GM13976 (cell line): ENCODE results near the gene CCNH.

Source experiments
- DNase-seq: peaks from one replicate; pipeline ENCODE4 v3.0.0; 2012; ENCODE audit warnings: low spot score
- in situ Hi-C: fragments of 300-500 bp; cut with MboI; formaldehyde crosslinking; loops from one replicate; pipeline ENCODE4 v1.12.0; 2022; ENCODE audit warnings: low sequenced_read_pairs, mixed read lengths, inconsistent platforms; ENCODE audit not compliant: unreplicated experiment
- TF ChIP-seq, protein P1 (sequence below): IDR thresholded peaks from 2 replicates; pipeline ENCODE4 v1.5.1; 2012; ENCODE audit warnings: borderline replicate concordance, mild to moderate bottlenecking; ENCODE audit not compliant: insufficient read depth; ENCODE audit errors: extremely low read depth, missing control alignments, control extremely low read depth

CCNH gene

DNA sequence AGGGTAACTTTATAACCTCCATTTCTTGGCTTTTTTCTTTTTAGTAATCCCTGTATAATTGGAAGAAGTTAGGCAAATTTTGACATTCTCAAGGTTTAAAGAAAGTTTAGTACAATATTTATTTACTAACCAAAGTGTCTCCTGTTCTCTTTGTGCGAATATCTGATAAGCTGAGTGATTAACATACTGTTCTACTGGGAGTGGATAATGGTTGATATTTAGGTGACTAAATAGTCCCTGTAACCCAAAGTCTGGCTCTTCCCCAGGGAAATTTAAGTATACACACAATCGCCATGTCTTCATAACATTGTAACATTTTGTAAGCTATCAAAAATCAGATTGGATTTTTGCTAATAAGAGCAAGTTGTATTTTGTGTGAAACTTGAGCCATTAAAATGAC is 40.0 kb downstream of the CCNH start:
- no peak for DNase-seq
- in situ Hi-C loops: no loop called here
- TF ChIP-seq, protein P1, sequence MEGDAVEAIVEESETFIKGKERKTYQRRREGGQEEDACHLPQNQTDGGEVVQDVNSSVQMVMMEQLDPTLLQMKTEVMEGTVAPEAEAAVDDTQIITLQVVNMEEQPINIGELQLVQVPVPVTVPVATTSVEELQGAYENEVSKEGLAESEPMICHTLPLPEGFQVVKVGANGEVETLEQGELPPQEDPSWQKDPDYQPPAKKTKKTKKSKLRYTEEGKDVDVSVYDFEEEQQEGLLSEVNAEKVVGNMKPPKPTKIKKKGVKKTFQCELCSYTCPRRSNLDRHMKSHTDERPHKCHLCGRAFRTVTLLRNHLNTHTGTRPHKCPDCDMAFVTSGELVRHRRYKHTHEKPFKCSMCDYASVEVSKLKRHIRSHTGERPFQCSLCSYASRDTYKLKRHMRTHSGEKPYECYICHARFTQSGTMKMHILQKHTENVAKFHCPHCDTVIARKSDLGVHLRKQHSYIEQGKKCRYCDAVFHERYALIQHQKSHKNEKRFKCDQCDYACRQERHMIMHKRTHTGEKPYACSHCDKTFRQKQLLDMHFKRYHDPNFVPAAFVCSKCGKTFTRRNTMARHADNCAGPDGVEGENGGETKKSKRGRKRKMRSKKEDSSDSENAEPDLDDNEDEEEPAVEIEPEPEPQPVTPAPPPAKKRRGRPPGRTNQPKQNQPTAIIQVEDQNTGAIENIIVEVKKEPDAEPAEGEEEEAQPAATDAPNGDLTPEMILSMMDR: no peak

DNA sequence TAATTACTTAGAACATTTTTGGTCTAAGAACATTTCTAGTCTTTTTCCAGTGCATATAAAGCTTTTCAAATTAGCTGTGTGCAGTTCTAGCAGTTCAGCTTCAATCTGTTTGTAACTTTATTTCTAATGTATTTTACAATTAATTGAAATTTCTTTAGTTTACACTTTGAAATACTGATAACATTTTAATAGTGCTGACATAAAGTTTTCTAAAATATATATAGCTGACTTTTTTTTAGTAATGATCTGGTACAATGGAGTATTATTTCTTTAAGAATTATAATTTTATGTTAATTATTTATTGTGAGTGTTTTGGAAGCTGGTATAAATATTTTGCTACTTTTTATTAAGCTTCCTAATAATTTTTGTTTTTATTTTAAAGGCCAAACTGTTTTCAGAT is 43.3 kb downstream of the CCNH start:
- DNase-seq: no peak
- in situ Hi-C loops: no loop called here
- TF ChIP-seq, protein P1: no peak

DNA sequence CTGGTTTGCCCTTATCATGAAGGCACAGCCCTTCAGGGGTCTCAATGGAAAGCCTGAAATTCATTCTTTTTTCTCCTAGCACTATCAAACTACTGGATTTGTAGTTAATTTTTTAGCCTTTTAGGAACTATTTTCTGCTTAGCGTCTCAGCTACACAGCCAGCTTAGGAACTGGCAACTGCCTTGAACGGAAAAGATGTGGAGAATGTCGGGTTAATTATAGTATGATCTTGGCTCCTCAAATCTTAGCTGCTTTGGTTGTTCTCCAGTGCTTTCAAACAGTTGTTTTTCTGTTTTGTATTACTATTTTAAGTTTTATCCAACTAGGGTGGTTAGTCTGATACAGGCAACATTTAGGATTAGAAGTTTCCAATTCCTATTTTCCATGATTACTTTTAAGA is 44.1 kb downstream of the CCNH start:
- no peak for DNase-seq
- in situ Hi-C loops: no loop called here
- TF ChIP-seq, protein P1: no peak

DNA sequence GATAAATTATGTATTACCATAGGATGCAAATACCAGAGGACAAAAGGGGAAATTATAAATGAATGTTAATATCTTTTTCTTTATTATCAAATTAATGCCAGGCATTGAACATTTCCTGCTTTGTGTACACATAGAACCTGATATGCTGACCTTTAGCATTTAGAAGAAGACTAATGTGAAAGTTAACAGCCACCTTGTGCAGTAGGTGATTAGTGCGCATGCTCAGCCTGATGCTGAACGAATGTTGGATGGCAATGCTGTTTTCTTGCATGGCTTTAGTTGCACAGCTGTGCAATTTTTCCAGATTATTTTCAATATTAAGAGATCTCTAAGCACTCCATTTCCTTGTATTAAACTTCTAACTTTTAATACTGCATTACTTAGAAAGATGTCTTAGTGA is 45.5 kb downstream of the CCNH start:
- DNase-seq: no peak
- in situ Hi-C loops: no loop called here
- TF ChIP-seq, protein P1: no peak

DNA sequence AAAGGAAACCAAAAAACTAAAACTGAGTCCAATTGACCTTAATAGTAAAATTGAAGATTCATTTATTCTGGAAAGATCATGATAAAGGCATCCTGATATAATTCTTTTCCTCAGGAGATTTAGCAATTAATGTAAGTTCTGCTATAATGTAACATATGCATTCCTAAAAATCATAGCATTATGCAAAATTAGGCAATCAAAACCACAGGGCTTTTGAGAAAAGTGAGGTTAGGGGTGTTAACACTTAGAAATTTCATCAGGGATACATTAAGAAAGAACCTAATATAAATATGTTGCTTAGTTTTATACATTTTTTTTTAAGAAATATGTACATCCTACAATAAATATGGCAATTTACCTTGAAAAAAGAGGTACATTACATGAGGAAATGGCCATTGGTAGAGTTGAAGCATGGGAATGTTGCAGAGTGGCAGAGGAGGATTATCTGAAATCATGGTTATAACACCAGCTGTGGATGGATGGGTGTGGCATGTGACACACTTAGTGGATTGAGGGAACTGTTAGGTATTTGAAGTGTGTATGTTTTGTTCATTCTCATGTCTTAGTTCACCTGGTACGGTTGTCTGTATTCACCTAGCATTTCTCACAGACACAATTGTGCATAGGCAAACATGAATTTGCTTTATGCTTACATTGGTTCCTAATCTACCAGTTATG is 51.1 kb downstream of the CCNH start:
- in situ Hi-C loops: no loop called here
- TF ChIP-seq, protein P1: no peak
- DNase-seq: no peak

DNA sequence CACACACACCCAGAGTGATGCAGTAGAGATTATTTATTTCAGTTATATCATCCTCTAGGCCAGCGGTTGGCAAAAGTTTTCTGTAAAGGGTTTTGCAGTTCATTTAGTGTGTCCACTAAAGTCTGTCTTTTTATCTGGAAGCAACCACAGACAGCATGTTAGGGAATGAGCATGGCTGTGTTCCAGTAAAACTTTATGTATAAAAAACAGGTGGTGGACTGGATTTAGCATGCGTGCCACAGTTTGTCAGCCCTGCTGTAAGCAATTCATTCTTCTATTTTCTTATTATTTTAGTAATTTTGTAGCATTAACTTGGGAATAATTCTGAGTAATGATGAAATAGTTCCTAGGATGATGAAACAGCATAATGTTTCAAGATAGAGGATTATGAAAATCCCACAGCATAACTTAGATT is 51.7 kb downstream of the CCNH start:
- no peak for DNase-seq
- in situ Hi-C loops: no loop called here
- TF ChIP-seq, protein P1: no peak
